Suppressor macrophage treated with lipopolysaccharide for 4 hours (primary cell): ENCODE measurements around the gene JMJD7.

Experiments
- DNase-seq: peaks from one replicate; pipeline ENCODE4 v3.0.0-alpha.2; 2020

Gene JMJD7

DNA sequence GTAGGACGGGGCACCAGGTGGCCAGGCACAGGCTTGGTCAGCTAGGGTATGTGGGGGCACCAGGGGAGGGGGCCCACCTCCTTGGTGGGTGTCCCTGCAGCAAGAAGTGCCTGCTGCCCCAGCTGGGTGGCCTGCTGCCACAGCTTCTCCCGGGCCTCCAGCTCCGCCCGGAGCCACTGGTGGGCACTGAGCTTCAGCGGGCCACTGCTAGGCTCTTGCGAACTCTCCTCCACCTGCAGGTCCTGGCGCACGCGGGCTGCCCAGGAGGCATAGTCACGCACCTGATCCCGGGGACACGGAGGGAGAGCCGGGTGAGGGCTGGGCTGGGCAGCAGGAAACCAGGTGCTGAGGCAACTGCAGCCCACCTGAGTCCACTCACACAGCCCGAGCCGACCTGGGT, 40.4 kb downstream of the JMJD7 start:
- no peak for DNase-seq

- no peak for DNase-seq
These were observed 42.1 kb downstream of the JMJD7 start for GRCh38 chr15:41869770-41870688.

DNA sequence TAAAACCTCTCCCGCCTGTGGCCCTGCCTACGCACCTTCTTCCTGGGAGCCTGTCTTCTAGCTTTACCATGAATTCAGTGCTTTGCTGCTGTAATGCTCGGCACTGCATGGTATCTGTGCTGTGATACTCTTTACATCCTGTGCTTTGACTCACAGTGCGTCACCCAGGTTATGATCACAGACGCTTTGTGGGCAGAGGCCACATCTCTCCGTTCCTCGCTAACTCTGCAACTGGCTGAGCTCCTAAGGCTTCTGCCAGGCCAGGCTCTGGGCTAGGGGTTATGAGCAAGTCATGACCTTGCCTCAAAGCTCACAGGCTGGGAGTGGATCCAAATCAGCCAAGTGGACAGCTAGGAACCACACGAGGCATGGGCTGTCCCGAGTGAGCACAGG, 42.8 kb downstream of the JMJD7 start:
- no peak for DNase-seq

GRCh38 chr15:41871175-41871905, 43.4 kb downstream of the JMJD7 start:
- no peak for DNase-seq

GRCh38 chr15:41872166-41872747, 44.4 kb downstream of the JMJD7 start:
- DNase-seq, result no peak

DNA sequence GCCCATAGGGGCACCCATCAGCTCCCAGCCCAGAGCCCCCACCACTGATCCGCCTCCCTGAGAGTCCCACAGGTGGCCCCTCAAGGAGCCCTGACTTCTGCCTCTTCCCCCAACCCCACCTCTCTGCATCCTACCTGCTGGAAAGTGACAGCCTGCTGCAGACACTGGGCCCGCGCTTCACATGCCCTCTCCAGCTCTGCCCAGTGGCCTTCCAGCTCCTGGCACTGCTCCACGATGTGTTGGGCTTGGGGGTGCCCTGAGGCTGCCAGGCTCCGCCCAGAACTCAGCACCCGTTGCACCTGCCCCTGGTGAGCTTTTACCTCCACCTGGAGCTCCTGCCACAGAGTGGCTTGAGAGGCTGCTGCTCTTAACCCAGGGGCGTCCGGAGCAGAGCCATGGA, 45.8 kb downstream of the JMJD7 start:
- no peak for DNase-seq

DNA sequence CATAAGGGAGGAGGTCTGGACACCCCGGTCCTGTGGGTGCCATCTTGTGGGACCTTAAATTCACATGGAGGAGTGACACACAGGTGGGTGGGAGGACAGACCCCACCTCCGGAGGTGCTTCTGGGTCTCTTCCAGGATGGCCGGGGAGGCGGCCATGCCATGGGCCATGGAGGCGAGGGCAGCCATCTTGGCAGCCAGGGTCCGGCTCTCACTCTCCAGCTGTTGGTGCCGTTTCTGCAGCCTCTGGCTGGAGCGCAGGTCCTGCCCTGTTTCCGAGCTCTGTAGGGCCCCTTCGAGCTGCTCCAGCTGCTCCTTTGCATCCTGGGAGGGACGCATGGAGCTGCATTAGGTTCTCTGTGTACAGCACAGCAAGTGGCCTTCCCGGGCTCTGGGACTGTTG, 46.8 kb downstream of the JMJD7 start:
- no peak for DNase-seq

- no peak for DNase-seq
These were observed 48.1 kb downstream of the JMJD7 start for GRCh38 chr15:41876007-41876406.

DNA sequence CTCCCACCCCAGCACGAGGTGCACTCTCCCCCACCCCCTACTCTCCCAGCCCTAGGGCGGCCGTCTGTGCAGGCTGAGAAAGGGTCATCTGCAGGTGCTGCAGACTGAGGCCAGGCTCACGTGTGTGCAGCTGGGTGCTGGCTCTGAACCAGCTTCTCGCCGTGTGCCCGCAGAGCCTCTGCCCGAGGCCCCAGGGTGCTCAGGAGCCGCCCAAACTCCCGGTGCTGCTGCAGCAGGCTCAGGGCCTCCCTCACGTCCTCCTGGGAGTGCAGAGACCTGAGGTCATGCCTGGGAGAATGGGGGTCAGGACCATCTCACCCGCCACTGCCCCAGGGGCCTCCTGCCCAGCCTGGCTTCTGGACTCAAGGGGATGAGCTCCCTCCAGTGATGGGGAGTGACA, 48.8 kb downstream of the JMJD7 start:
- no peak for DNase-seq

- DNase-seq, result no peak
These were observed 49.9 kb downstream of the JMJD7 start for GRCh38 chr15:41877631-41878354.

- no peak for DNase-seq
These were observed 50.4 kb downstream of the JMJD7 start for GRCh38 chr15:41878355-41878699.

GRCh38 chr15:41879321-41879845, 51.5 kb downstream of the JMJD7 start:
- no peak for DNase-seq

GRCh38 chr15:41880156-41880877, 52.4 kb downstream of the JMJD7 start:
- no peak for DNase-seq

- DNase-seq, result no peak
These were observed 53.2 kb downstream of the JMJD7 start for GRCh38 chr15:41881086-41881485.

DNA sequence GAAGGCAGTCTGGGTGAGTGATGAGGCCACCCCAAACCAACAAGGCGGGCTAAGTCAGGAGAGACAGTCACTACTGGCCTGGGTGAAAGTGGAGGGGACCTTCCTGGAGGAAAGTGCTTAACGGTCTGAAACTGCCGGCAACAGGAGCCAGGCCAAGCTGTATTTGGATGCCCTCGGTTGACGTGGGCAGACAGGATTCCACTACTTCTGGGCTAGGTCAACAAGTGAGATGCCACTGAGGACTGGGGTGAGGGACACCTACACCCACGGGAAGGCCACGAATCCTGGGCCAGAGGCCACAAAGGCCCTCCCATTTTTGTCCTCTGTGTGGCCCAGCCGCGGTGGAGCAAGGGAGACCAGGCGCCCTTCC, 53.6 kb downstream of the JMJD7 start:
- DNase-seq, result no peak

DNA sequence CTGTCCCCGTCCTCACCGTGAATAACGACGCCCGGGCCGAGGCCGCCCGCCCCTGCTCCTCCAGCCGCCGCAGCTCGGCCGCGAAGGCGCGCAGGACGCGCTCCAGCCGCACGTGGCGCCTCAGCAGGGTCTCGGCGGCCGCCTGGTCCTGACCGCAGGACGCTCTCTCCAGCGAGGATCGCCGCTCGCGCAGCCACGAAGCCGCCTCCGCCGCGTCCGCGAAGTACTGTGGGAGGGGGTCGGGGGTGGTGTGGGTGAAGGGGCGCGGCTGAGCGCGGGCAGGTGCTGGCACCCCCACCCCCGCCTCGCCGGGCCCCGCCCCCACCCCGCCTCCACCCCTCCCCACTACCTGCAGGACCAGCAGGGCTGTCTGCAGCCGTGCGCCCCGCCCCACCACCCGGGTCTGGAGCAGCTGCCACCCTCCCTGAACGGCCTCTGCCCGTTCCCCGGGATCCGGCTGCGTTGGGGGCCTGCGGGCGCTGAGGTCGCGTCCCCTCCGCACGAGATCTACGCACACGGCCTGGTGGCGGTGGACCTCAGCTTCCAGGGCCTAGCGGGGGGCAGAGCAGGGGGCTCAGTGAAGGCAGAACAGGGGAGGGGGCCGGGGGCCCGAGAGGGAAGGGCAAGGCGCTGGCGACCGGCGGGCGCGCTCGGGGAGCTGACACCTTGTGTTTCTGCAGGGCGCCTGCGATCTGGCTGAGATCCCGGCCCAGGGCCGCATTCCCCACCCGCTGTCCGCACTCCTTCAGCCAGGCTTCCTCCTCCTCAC, 54.2 kb downstream of the JMJD7 start:
- no peak for DNase-seq

DNA sequence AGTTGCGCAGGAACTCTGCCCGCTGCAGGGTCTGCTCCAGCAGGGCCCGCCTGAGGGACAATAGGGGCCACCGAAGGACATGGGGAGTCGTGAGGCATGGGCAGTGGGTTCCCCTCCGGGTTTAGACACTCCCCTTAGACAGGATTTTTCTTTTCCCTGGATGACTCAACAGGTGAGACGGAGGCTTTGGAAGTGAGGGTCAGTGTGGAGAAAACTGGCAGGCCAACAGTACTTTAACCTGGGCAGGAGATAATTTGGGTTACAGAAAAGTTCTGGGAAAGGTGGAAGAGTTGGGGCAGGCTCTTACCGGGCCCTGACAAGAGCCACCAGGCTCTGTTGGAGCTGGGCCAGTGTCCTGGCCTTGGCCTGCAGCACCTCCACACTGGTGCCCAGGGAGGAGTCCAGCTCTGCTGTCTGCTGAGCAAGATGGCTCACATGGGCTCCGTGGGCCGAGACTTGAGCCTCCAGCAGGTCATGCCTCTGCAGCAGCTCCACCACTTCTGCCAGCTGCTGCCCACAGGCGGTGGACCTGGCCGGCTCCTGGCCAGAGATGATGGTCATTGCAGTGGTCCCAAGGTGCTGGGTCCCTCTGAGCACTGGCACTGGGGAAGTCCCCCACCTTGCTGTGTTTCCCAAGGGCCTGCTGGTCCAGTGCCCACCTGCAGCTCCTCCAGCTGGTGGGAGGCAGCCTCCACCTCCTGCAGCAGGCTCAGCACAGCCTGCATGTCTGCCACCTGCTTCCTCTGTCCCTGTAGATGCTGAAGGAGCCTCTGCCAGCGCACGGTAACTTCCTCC, 55.0 kb downstream of the JMJD7 start:
- DNase-seq, result no peak

GRCh38 chr15:41883484-41883825, 55.6 kb downstream of the JMJD7 start:
- DNase-seq, result no peak

DNA sequence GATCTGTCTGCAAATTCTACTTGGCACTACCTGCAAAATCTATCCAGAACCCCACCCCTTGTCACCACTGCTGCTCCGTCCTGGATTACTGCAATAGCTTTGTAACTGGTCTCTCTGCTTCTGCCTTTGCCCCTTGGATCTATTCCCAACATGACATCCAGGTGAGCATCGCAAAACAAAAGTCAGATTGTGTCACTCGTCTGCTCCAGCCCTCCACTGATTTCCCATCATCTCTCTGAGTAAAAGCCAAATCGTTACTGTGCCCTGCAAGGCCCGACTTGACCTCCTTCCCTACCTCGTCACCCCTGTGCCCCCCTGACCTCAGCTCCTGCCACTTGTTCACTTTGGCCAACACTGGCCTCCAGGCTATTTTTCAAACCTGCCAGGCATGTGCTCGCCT, 56.6 kb downstream of the JMJD7 start:
- DNase-seq, result no peak

- no peak for DNase-seq
These were observed 57.4 kb downstream of the JMJD7 start for GRCh38 chr15:41885321-41885720.

DNA sequence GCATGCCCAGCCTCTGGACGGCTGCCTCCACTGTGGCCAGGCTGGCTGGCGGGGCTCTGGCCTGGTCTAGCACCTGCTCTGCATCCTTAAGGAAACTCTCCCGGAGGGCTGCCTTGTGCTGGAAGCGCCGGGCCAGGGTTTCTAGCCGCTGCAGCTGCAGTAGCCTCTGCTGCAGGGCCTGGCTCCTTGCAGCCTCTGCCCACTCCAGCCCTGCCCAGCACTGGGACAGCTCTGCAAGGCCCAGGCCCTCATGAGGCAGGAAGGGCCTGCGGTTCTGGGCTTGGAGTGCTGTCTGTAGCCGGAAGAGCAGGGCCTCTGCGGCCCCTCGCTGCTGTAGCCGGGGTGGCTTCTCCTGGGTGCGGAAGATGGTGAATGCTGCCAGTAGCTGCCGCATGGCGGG, 57.9 kb downstream of the JMJD7 start:
- DNase-seq, result no peak
